A673 (cell line): ENCODE data around the gene NOLC1. TPM values are rescaled to one million over a fixed set of nuclear protein-coding genes. Genes with fewer than 3 reads are reported as not detected.

Source experiments
- BruUV-seq: library from RNA; stranded (reverse); fragments of 400-500 nt; replicated peaks from 2 replicates; lab custom pipeline; 2021; lab: Mats Ljungman, UMichigan
- CTCF ChIA-PET: fragments of 300-600 bp; sonication (Branson Sonifier 250); formaldehyde crosslinking; loops from one replicate; lab custom pipeline; 2022; ENCODE audit warnings: antibody characterized with exemption; lab: Charles Lee
- POLR2A ChIA-PET: fragments of 300-600 bp; sonication (Branson Sonifier 250); formaldehyde crosslinking; loops from one replicate; lab custom pipeline; 2022; ENCODE audit warnings: antibody characterized with exemption; ENCODE audit not compliant: low non-redundant PET; lab: Charles Lee
- DNase-seq: peaks from one replicate; pipeline ENCODE4 v3.0.0-alpha.2; 2015; ENCODE audit warnings: low spot score
- H3K27ac ChIP-seq: fragments of 200-600 bp; sonication (generic); 2 replicates; pipeline ENCODE4 v1.5.1; 2016; ENCODE audit warnings: mixed run types, low read depth, mild to moderate bottlenecking, mixed read lengths, antibody characterized with exemption, low read length; ENCODE audit not compliant: poor library complexity, severe bottlenecking
- H3K27me3 ChIP-seq: fragments of 200-600 bp; sonication (generic); replicated peaks from 2 replicates; pipeline ENCODE4 v1.6.1; 2017; ENCODE audit warnings: mixed run types, low read depth, mild to moderate bottlenecking, mixed read lengths, antibody characterized with exemption, low read length; ENCODE audit not compliant: insufficient read depth, poor library complexity
- H3K36me3 ChIP-seq: fragments of 200-600 bp; sonication (generic); 2 replicates; pipeline ENCODE4 v1.6.1; 2016; ENCODE audit warnings: mixed run types, mild to moderate bottlenecking, mixed read lengths, antibody characterized with exemption, low read length; ENCODE audit not compliant: insufficient read depth, poor library complexity, severe bottlenecking
- H3K4me1 ChIP-seq: fragments of 200-600 bp; sonication (generic); 2 replicates; pipeline ENCODE4 v1.6.1; 2017; ENCODE audit warnings: mixed run types, mild to moderate bottlenecking, mixed read lengths, antibody characterized with exemption, low read length; ENCODE audit not compliant: insufficient read depth, poor library complexity, severe bottlenecking
- H3K4me3 ChIP-seq: fragments of 200-600 bp; sonication (generic); 2 replicates; pipeline ENCODE4 v1.5.1; 2016; ENCODE audit warnings: low read depth, mixed run types, mild to moderate bottlenecking, mixed read lengths, low read length; ENCODE audit not compliant: poor library complexity, severe bottlenecking
- H3K9me3 ChIP-seq: fragments of 200-600 bp; sonication (generic); 2 replicates; pipeline ENCODE4 v1.6.1; 2016; ENCODE audit warnings: mixed run types, low read depth, mild to moderate bottlenecking, mixed read lengths, antibody characterized with exemption, low read length; ENCODE audit not compliant: poor library complexity, severe bottlenecking
- EZH2 ChIP-seq: fragments of 200-600 bp; sonication (generic); IDR thresholded peaks from 2 replicates; pipeline ENCODE4 v1.6.1; 2017; ENCODE audit warnings: borderline replicate concordance, low read depth, mild to moderate bottlenecking, mixed read lengths, antibody characterized with exemption, low read length; ENCODE audit not compliant: poor library complexity, severe bottlenecking
- intact Hi-C: fragments of 100-400 bp; cut with micrococcal nuclease; formaldehyde crosslinking; loops from one replicate; pipeline ENCODE4 v1.10.0; 2022; ENCODE audit not compliant: unreplicated experiment
- total RNA-seq: library from RNA; stranded (reverse); gene quantifications from 2 replicates; pipeline ENCODE4 v1.2.3, GENCODE V29; 2021
- TF ChIP-seq, protein P1 (sequence below): fragments of 300-800, 200-600 bp; sonication (generic); conservative IDR thresholded peaks from 2 replicates; pipeline ENCODE4 v1.5.1; 2017; ENCODE audit warnings: low read depth, mild to moderate bottlenecking, antibody characterized with exemption, low read length, moderate library complexity, mixed read lengths

The NOLC1 gene
- total RNA-seq, 1 experiment from 2014 or later: 225 TPM

DNA sequence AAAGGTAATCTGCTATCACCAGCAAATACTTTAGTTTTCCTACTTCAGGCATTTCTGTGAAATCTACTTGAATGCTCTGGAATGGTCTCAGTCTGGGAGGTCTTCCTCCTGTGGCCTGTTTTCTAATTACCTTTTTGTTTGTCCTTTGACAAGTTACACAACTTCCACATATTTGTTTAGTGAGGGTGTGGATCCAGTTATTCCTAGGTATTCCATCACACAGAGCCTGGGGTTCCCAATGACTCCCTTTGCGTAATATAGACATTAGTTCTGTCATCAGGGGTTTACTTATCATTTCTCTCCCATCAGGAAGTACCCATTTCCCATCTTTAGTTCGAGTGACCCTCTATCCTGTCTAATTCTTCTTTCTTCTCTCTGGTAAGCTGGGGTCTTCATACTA lies 45.8 kb downstream of the NOLC1 start:
- DNase-seq: no peak
- BruUV-seq: no TSS peak
- intact Hi-C loops: no loop called here
- H3K4me3 ChIP-seq: no peak overlapping the region
- POLR2A ChIA-PET: no interaction called here
- no peaks in the 10 kb centered on the region for H3K9me3 ChIP-seq
- TF ChIP-seq, protein P1, sequence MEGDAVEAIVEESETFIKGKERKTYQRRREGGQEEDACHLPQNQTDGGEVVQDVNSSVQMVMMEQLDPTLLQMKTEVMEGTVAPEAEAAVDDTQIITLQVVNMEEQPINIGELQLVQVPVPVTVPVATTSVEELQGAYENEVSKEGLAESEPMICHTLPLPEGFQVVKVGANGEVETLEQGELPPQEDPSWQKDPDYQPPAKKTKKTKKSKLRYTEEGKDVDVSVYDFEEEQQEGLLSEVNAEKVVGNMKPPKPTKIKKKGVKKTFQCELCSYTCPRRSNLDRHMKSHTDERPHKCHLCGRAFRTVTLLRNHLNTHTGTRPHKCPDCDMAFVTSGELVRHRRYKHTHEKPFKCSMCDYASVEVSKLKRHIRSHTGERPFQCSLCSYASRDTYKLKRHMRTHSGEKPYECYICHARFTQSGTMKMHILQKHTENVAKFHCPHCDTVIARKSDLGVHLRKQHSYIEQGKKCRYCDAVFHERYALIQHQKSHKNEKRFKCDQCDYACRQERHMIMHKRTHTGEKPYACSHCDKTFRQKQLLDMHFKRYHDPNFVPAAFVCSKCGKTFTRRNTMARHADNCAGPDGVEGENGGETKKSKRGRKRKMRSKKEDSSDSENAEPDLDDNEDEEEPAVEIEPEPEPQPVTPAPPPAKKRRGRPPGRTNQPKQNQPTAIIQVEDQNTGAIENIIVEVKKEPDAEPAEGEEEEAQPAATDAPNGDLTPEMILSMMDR: no peak
- TF ChIP-seq EZH2: no peak
- CTCF ChIA-PET: no interaction called here
- no peaks in the 10 kb centered on the region for H3K36me3 ChIP-seq
- no peaks in the 10 kb centered on the region for H3K27me3 ChIP-seq
- H3K27ac ChIP-seq: no peak overlapping the region
- no peaks in the 10 kb centered on the region for H3K4me1 ChIP-seq

DNA sequence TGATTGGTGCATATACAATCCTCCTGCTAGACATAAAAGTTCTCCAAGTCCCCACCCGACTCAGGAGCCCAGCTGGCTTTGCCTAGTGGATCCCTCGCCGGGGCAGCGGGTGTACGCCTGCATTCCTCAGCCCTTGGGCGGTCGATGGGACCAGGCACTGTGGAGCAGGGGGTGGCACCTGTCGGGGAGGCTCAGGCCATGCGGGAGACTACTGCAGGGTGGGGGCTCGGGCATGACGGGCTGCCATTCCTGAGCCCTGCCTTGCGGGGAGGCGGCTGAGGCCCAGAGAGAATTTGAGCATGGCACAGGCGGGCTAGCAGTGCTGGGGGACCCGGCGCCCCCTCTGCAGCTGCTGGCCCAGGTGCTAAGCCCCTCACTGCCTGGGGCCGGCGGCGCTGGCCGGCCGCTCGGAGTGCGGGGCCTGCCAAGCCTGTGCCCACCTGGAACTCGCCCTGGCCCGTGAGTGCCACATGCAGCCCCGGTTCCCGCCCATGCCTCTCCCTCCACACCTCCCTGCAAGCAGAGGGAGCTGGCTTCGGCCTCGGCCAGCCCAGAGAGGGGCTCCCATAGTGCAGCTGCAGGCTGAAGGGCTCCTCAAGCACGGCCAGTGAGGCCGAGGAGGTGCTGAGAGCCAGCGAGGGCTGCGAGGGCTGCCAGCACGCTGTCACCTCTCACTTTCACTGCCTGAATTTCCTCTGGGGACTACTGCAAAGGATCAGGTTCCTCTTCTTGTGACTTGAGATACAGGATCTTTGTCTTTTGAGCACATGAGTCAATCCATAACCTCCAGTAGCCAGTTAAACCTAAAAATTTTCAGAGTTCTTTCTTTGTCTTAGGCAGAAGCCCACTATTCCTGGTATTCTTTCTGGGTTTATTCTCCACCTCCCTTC lies 48.8 kb downstream of the NOLC1 start:
- DNase-seq: no peak
- H3K27me3 ChIP-seq: no peaks in the 10 kb centered on the region
- no peak for TF ChIP-seq EZH2
- TF ChIP-seq, protein P1: no peak
- no peaks in the 10 kb centered on the region for H3K4me1 ChIP-seq
- ChIA-PET POLR2A (no interaction called here), CTCF (no interaction called here)
- no TSS peak for BruUV-seq
- intact Hi-C loops: no loop called here
- no peak overlapping the region for H3K27ac ChIP-seq
- no peaks in the 10 kb centered on the region for H3K36me3 ChIP-seq
- no peak overlapping the region for H3K4me3 ChIP-seq
- H3K9me3 ChIP-seq: peaks cover 8% of the 10 kb centered on the region

DNA sequence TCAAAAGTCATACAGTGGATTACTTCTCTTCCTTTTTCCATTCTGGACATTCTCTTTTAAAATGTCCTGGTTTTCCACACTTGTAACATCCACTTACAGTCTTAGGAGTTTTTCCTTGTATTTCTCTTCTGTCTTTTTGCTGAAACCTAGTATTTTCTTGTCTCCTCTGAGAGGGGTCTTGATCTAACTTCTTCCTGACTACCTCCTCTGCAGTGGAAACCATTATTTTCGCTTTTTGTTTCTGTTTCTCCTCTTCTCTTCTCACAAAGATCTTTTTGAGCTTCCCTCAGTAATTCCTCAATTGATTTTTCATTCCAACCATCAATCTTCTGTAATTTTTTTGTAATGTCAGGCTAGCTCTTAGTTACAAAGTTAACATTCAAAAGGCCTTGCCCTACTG lies 50.2 kb downstream of the NOLC1 start:
- TF ChIP-seq EZH2: no peak
- TF ChIP-seq, protein P1: no peak
- DNase-seq: no peak
- no peaks in the 10 kb centered on the region for H3K36me3 ChIP-seq
- peaks cover 8% of the 10 kb centered on the region for H3K9me3 ChIP-seq
- H3K4me3 ChIP-seq: no peak overlapping the region
- no peaks in the 10 kb centered on the region for H3K4me1 ChIP-seq
- no peaks in the 10 kb centered on the region for H3K27me3 ChIP-seq
- ChIA-PET POLR2A (no interaction called here), CTCF (no interaction called here)
- intact Hi-C loops: no loop called here
- no peak overlapping the region for H3K27ac ChIP-seq
- BruUV-seq: no TSS peak
